IPS-18c (cell line): ENCODE data around the gene ST6GALNAC1.
"Not testable (repeated sequence)": the region's sequence is repeated elsewhere in the genome, so short reads cannot be mapped to it uniquely, and the experiment has no call there.

Experiments
- H3K4me3 ChIP-seq: 2 replicates; pipeline ENCODE4 v1.7.0; 2013; ENCODE audit warnings: low read depth, mild to moderate bottlenecking, low read length, moderate library complexity; ENCODE audit not compliant: insufficient read depth
- H3K9me3 ChIP-seq: one replicate; pipeline ENCODE4 v1.6.1; 2013; ENCODE audit warnings: mild to moderate bottlenecking, low read length, moderate library complexity; ENCODE audit not compliant: control insufficient read depth, insufficient read depth

ST6GALNAC1 gene

GRCh38 chr17:76631821-76632565 is 11.6 kb downstream of the ST6GALNAC1 start:
- H3K9me3 ChIP-seq = no peaks in the 10 kb centered on the region
- H3K4me3 ChIP-seq = no peak overlapping the region

DNA sequence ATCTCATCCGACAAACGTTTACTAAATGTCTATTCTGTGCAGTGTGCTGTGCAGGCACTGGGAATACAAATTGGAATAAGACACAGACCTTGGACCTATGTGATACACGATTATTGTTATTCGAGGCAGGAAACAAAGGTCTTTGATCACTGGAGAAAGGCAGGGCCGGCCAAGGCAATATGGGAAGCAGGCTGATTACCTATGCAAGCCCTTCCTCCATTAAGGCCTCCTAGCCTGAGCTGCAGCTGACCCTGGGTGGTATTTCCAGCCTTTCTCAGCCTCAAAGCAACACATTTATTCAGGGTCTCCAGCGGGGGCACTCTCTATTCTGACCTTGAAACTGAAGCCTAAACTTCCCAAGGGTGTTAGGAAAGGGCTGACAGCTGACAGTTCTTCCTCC is 13.4 kb downstream of the ST6GALNAC1 start:
- Histone ChIP-seq H3K9me3 (no peaks in the 10 kb centered on the region), H3K4me3 (no peak overlapping the region)

DNA sequence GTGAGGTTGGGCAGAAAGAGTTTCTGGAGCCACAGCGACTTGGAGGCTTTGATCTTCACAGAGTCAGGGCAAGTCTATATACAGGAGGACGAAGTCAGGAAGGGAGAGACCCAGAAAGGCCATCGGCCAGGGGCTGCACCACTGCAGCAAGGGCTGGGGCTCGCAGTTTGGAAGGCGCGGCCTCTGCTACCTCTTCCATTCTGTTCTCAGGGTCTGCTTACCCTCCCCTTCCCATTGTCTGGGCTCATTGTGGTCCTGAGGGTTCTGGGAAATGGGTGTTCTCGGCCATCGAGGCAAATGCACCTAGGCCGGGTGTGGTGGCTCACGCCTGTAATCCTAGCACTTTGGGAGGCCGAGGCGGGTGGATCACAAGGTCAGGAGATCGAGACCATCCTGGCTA is 16.0 kb downstream of the ST6GALNAC1 start:
- Histone ChIP-seq H3K9me3 (no peaks in the 10 kb centered on the region), H3K4me3 (no peak overlapping the region)

GRCh38 chr17:76626442-76626841 is 17.1 kb downstream of the ST6GALNAC1 start:
- no peaks in the 10 kb centered on the region for H3K9me3 ChIP-seq
- no peak overlapping the region for H3K4me3 ChIP-seq

DNA sequence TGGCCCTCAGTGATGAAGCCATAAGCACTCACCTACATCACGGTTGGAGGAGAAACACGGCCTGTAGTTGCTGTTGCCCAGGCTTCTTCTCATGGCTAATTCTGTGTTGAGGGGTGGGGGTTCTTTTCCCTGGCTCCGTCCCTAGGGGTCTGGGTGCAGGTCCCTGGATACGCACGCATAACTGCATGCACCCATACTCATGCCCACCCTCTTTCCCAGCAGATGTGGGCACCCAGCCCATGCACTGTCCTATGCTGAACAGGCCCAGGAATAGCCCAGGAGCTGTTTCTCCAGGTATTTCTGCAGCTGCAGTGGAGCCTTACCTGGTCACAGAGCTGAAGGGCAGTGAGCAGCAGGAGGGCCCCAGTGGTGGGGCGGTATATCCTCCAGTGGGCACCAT is 18.1 kb downstream of the ST6GALNAC1 start:
- no peak overlapping the region for H3K4me3 ChIP-seq

DNA sequence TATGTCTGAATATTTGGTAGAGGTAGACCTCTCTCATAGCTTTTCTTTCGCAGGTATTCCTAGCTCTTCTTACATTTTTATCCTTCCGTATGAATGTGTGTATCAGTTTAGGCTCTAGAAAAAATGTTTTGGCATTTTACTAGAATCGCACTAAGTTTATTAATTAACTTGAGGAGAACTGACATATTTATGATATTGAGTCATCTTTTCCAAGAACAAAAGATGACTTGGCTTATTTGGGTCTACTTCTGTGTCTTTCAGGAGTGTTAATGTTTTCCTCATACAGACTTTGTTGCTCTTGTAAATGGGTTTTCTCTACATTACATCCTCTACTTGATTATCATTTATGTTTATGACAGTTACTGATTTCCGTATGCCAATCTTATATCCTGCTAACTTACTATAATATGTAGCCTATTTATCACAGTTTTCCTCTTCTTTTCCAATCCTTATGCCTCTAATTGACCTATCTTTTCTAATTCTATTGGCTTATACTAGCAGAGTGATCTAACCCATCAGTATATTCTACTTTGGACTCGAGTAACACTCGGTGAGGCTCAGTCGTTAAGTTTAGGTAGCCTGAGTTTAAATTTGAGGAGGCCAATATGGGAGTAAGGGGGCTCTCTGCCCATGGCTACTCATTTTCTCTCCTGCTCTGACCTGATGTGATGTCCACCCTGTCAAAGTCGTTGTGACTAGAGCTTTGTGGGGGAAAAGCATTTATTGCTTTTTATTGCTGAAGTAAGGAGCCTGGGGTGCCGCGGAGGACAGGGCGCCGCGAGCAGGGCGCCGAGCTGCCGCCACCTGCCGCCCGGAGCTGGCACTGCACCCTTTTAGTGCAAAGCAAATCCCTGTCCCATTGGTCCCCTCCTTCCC is 20.0 kb downstream of the ST6GALNAC1 start:
- Histone ChIP-seq H3K4me3 (no peak overlapping the region), H3K9me3 (no peaks in the 10 kb centered on the region)

More for the DNA sequence above, 18.1 kb downstream of the ST6GALNAC1 start:
- no peaks in the 10 kb centered on the region for H3K9me3 ChIP-seq

GRCh38 chr17:76617838-76618237 is 25.7 kb downstream of the ST6GALNAC1 start:
- peaks cover 4% of the 10 kb centered on the region for H3K9me3 ChIP-seq
- H3K4me3 ChIP-seq = no peak overlapping the region

GRCh38 chr17:76614912-76615617 is 28.5 kb downstream of the ST6GALNAC1 start:
- Histone ChIP-seq H3K4me3 (no peak overlapping the region), H3K9me3 (peaks cover 4% of the 10 kb centered on the region)

DNA sequence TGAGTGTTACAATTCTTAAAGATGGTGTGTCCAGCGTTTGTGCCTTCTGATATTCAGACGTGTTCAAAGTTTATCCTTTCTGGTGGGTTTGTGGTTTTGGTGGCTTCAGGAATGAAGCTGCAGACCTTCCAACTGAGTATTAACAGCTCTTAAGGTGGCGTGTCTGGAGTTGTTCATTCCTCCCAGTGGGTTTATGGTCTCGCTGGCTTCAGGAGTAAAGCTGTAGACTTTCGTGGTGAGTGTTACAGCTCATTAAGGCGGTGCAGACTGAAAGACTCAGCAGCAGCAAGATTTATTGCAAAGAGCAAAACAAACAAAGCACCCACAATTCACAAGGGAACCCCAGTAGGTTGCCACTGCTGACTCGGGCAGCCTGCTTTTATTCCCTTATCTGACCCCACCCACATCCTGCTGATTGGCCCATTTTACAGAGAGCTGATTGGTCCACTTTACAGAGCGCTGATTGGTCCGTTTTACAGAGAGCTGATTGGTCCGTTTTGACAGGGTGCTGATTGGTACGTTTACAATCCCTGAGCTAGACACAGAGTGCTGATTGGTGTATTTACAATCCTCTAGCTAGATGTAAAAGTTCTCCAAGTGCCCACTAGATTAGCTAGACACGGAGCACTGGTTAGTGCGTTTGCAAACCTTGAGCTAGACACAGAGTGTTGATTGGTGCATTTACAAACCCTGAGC is 29.3 kb downstream of the ST6GALNAC1 start:
- not testable (repeated sequence) for H3K4me3 ChIP-seq, H3K9me3 ChIP-seq

- H3K4me3 ChIP-seq = no peak overlapping the region; the same call in 1 of the 2 replicates
- H3K9me3 ChIP-seq = peaks cover 4% of the 10 kb centered on the region
These were observed 30.3 kb downstream of the ST6GALNAC1 start for GRCh38 chr17:76612977-76613851.

- Histone ChIP-seq H3K4me3 (no peak overlapping the region), H3K9me3 (peaks cover 4% of the 10 kb centered on the region)
These were observed 31.1 kb downstream of the ST6GALNAC1 start for GRCh38 chr17:76612465-76612864.

DNA sequence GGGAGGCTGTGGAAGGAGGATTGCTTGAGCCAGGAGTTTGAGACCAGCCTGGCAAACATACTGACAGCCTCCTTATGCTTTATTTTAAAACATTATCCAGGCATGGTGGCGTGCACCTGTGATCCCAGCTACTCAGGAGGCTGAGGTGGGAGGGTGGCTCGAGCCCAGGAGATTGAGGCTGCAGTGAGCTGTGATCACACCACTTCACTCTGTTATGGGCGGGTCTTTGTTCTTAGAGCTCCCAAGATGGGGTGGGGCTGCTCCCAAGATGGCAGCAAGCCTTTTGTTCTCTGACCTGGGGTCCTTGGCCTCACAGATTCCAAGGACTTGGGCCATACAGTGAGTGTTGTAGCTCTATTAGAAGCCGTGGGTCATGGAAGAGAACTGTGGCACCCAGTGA is 31.8 kb downstream of the ST6GALNAC1 start:
- Histone ChIP-seq H3K9me3 (peaks cover 4% of the 10 kb centered on the region), H3K4me3 (no peak overlapping the region)

GRCh38 chr17:76611080-76611749 is 32.3 kb downstream of the ST6GALNAC1 start:
- H3K4me3 ChIP-seq, H3K9me3 ChIP-seq: not testable (repeated sequence)

DNA sequence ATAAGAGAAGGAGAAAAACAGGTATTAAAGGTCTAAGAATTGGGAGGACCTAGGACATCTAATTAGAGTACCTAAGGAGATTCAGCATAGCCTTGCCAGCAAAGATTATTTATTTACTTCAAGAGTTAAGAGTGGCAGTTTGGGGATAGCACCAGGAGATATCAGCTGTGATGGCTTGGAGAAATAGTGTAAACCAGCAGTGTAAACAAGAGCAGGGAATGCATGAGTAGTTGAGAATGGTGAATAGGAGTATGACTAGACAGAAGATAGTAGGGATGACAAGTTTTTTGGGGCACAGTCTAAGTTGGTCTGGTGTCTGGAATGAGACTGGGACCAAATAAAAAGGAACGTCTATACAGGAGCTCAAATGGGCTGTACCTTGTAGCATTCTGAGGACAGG is 36.9 kb downstream of the ST6GALNAC1 start:
- not testable (repeated sequence) for H3K4me3 ChIP-seq, H3K9me3 ChIP-seq

DNA sequence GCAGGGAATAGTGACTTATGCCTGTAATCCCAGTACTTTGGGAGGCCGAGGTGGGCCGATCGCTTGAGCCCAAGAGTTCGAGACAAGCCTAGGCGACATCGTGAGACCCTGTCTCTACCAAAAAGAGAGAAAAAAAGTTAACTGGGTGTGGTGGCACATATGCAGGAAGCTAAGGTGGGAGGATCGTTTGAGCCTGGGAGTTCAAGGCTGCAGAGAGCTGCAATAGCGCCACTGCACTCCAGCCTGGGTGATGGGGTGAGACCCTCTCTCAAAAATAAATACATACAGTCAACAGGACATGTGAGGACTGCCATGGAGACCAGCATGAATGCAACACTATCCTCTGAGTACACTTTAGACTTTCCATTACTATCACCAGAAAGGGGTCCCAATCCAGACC is 42.5 kb downstream of the ST6GALNAC1 start:
- Histone ChIP-seq H3K9me3 (no peaks in the 10 kb centered on the region), H3K4me3 (no peak overlapping the region)
